ENCODE results near the gene SAT1.
"Not testable (repeated sequence)": the region's sequence is repeated elsewhere in the genome, so short reads cannot be mapped to it uniquely, and the experiment has no call there.

The SAT1 gene

GRCh38 chrX:23754664-23755063, 28.3 kb upstream of the SAT1 start:
- no CpG with 5 or more reads among the region's 1 CpG for WGBS, 2 experiments (ENCODE audit: insufficient coverage in 2 of 2)
- no peaks in the 10 kb centered on the region for H3K9me3 ChIP-seq (ENCODE audit: control insufficient read depth, low read length)

GRCh38 chrX:23756165-23756564, 26.8 kb upstream of the SAT1 start:
- H3K4me3 ChIP-seq (ENCODE audit: extremely low read depth, insufficient read depth, low read length, poor library complexity, severe bottlenecking), result no peak overlapping the region
- no peaks in the 10 kb centered on the region for H3K36me3 ChIP-seq (ENCODE audit: control insufficient read depth, insufficient read depth, low read length)
- H3K9me3 ChIP-seq (ENCODE audit: control insufficient read depth, low read length), result no peaks in the 10 kb centered on the region
- H3K4me1 ChIP-seq (ENCODE audit: control insufficient read depth, insufficient read depth, low read length, poor library complexity, severe bottlenecking), result no peaks in the 10 kb centered on the region
- no peak overlapping the region for H3K27ac ChIP-seq (ENCODE audit: low read depth, low read length, severe bottlenecking)
- 0 to 10% methylated on average over 1 to 2 of the region's 4 CpGs for WGBS, 2 experiments (ENCODE audit: insufficient coverage in 2 of 2)

More at GRCh38 chrX:23754664-23755063, 28.3 kb upstream of the SAT1 start:
- Histone ChIP-seq H3K27ac (ENCODE audit: low read depth, low read length, severe bottlenecking) (no peak overlapping the region), H3K4me3 (ENCODE audit: extremely low read depth, insufficient read depth, low read length, poor library complexity, severe bottlenecking) (no peak overlapping the region), H3K4me1 (ENCODE audit: control insufficient read depth, insufficient read depth, low read length, poor library complexity, severe bottlenecking) (no peaks in the 10 kb centered on the region), H3K36me3 (ENCODE audit: control insufficient read depth, insufficient read depth, low read length) (no peaks in the 10 kb centered on the region)

- no CpG with 5 or more reads among the region's 2 CpGs for WGBS, 2 experiments (ENCODE audit: insufficient coverage in 2 of 2)
- Histone ChIP-seq H3K36me3 (ENCODE audit: control insufficient read depth, insufficient read depth, low read length) (no peaks in the 10 kb centered on the region), H3K4me1 (ENCODE audit: control insufficient read depth, insufficient read depth, low read length, poor library complexity, severe bottlenecking) (no peaks in the 10 kb centered on the region), H3K4me3 (ENCODE audit: extremely low read depth, insufficient read depth, low read length, poor library complexity, severe bottlenecking) (no peak overlapping the region), H3K9me3 (ENCODE audit: control insufficient read depth, low read length) (no peaks in the 10 kb centered on the region), H3K27ac (ENCODE audit: low read depth, low read length, severe bottlenecking) (no peak overlapping the region)
Measured at GRCh38 chrX:23759821-23760220, 23.2 kb upstream of the SAT1 start.

- WGBS, 2 experiments (ENCODE audit: insufficient coverage in 2 of 2), result 86% methylated on average over 1 of the region's 4 CpGs; no CpG with 5 or more reads in 1 of the 2 experiments
- no peaks in the 10 kb centered on the region for H3K36me3 ChIP-seq (ENCODE audit: control insufficient read depth, insufficient read depth, low read length)
- no peaks in the 10 kb centered on the region for H3K9me3 ChIP-seq (ENCODE audit: control insufficient read depth, low read length)
- H3K4me1 ChIP-seq (ENCODE audit: control insufficient read depth, insufficient read depth, low read length, poor library complexity, severe bottlenecking), result no peaks in the 10 kb centered on the region
- H3K4me3 ChIP-seq (ENCODE audit: extremely low read depth, insufficient read depth, low read length, poor library complexity, severe bottlenecking), result no peak overlapping the region
- H3K27ac ChIP-seq (ENCODE audit: low read depth, low read length, severe bottlenecking), result no peak overlapping the region
Measured at GRCh38 chrX:23764188-23764984, 18.6 kb upstream of the SAT1 start.

- no peaks in the 10 kb centered on the region for H3K9me3 ChIP-seq (ENCODE audit: control insufficient read depth, low read length)
- no peaks in the 10 kb centered on the region for H3K4me1 ChIP-seq (ENCODE audit: control insufficient read depth, insufficient read depth, low read length, poor library complexity, severe bottlenecking)
- H3K36me3 ChIP-seq (ENCODE audit: control insufficient read depth, insufficient read depth, low read length), result no peaks in the 10 kb centered on the region
- 98 to 100% methylated on average over 2 to 4 of the region's 5 CpGs for WGBS, 2 experiments (ENCODE audit: insufficient coverage in 2 of 2)
- no peak overlapping the region for H3K4me3 ChIP-seq (ENCODE audit: extremely low read depth, insufficient read depth, low read length, poor library complexity, severe bottlenecking)
- no peak overlapping the region for H3K27ac ChIP-seq (ENCODE audit: low read depth, low read length, severe bottlenecking)
Measured at GRCh38 chrX:23765449-23765848, 17.5 kb upstream of the SAT1 start.

- H3K4me1 ChIP-seq (ENCODE audit: control insufficient read depth, insufficient read depth, low read length, poor library complexity, severe bottlenecking), result no peaks in the 10 kb centered on the region
- no peaks in the 10 kb centered on the region for H3K9me3 ChIP-seq (ENCODE audit: control insufficient read depth, low read length)
- 84 to 86% methylated on average over 3 to 11 of the region's 16 CpGs for WGBS, 2 experiments (ENCODE audit: insufficient coverage in 2 of 2)
- H3K27ac ChIP-seq (ENCODE audit: low read depth, low read length, severe bottlenecking), result no peak overlapping the region
- H3K36me3 ChIP-seq (ENCODE audit: control insufficient read depth, insufficient read depth, low read length), result no peaks in the 10 kb centered on the region
- no peak overlapping the region for H3K4me3 ChIP-seq (ENCODE audit: extremely low read depth, insufficient read depth, low read length, poor library complexity, severe bottlenecking)
Measured at GRCh38 chrX:23765868-23766267, 17.1 kb upstream of the SAT1 start.

- H3K4me1 ChIP-seq (ENCODE audit: control insufficient read depth, insufficient read depth, low read length, poor library complexity, severe bottlenecking), result no peaks in the 10 kb centered on the region
- 85 to 92% methylated on average over 9 to 16 of the region's 28 CpGs for WGBS, 2 experiments (ENCODE audit: insufficient coverage in 2 of 2)
- no peaks in the 10 kb centered on the region for H3K9me3 ChIP-seq (ENCODE audit: control insufficient read depth, low read length)
- H3K36me3 ChIP-seq (ENCODE audit: control insufficient read depth, insufficient read depth, low read length), result no peaks in the 10 kb centered on the region
- no peak overlapping the region for H3K4me3 ChIP-seq (ENCODE audit: extremely low read depth, insufficient read depth, low read length, poor library complexity, severe bottlenecking)
- no peak overlapping the region for H3K27ac ChIP-seq (ENCODE audit: low read depth, low read length, severe bottlenecking)
Measured at GRCh38 chrX:23766650-23767551, 16.1 kb upstream of the SAT1 start.

- Histone ChIP-seq H3K9me3 (ENCODE audit: control insufficient read depth, low read length) (no peaks in the 10 kb centered on the region), H3K27ac (ENCODE audit: low read depth, low read length, severe bottlenecking) (no peak overlapping the region), H3K4me1 (ENCODE audit: control insufficient read depth, insufficient read depth, low read length, poor library complexity, severe bottlenecking) (no peaks in the 10 kb centered on the region), H3K4me3 (ENCODE audit: extremely low read depth, insufficient read depth, low read length, poor library complexity, severe bottlenecking) (no peak overlapping the region), H3K36me3 (ENCODE audit: control insufficient read depth, insufficient read depth, low read length) (no peaks in the 10 kb centered on the region)
- WGBS, 2 experiments (ENCODE audit: insufficient coverage in 2 of 2), result no CpG with 5 or more reads among the region's 2 CpGs
Measured at GRCh38 chrX:23770142-23770541, 12.8 kb upstream of the SAT1 start.

- not testable (repeated sequence) for H3K27ac ChIP-seq (ENCODE audit: low read depth, low read length, severe bottlenecking); H3K36me3 ChIP-seq (ENCODE audit: control insufficient read depth, insufficient read depth, low read length); H3K9me3 ChIP-seq (ENCODE audit: control insufficient read depth, low read length); H3K4me3 ChIP-seq (ENCODE audit: extremely low read depth, insufficient read depth, low read length, poor library complexity, severe bottlenecking); H3K4me1 ChIP-seq (ENCODE audit: control insufficient read depth, insufficient read depth, low read length, poor library complexity, severe bottlenecking)
- 88 to 98% methylated on average over 3 to 5 of the region's 7 CpGs for WGBS, 2 experiments (ENCODE audit: insufficient coverage in 2 of 2)
Measured at GRCh38 chrX:23771086-23771485, 11.9 kb upstream of the SAT1 start.

GRCh38 chrX:23773601-23774175, 9.3 kb upstream of the SAT1 start:
- H3K4me3 ChIP-seq (ENCODE audit: extremely low read depth, insufficient read depth, low read length, poor library complexity, severe bottlenecking), result no peak overlapping the region
- no peaks in the 10 kb centered on the region for H3K4me1 ChIP-seq (ENCODE audit: control insufficient read depth, insufficient read depth, low read length, poor library complexity, severe bottlenecking)
- H3K36me3 ChIP-seq (ENCODE audit: control insufficient read depth, insufficient read depth, low read length), result no peaks in the 10 kb centered on the region
- WGBS, 2 experiments (ENCODE audit: insufficient coverage in 2 of 2), result 80% methylated on average over 1 of the region's 3 CpGs; no CpG with 5 or more reads in 1 of the 2 experiments
- H3K27ac ChIP-seq (ENCODE audit: low read depth, low read length, severe bottlenecking), result no peak overlapping the region
- no peaks in the 10 kb centered on the region for H3K9me3 ChIP-seq (ENCODE audit: control insufficient read depth, low read length)
